T-cell (primary cell): Measurements from ENCODE around the gene AGBL1. TPM values are rescaled to one million over a fixed set of nuclear protein-coding genes. Genes with fewer than 3 reads are reported as not detected.

Experiments
- ATAC-seq, 4 experiments: fragments of 200-7000 bp in 3 of 4; fragments of 150-1000 bp in 1 of 4; cut with Tn5 transposase; replicated peaks in 1 of 4; 1 replicate in 3 of 4; 2 replicates in 1 of 4; pipeline ENCODE4 v1.10.0; 2021; ENCODE audit warnings: moderate library complexity in 3 of 4, mild to moderate bottlenecking in 2 of 4, moderate number of reproducible peaks in 1 of 4
- CTCF ChIA-PET, 2 donors: fragments of 300-600 bp; sonication (Branson Sonifier 250); formaldehyde crosslinking; loops; one replicate each; lab custom pipeline; 2022; ENCODE audit warnings: antibody characterized with exemption in 2 of 2; lab: Charles Lee
- POLR2A ChIA-PET, 2 donors: fragments of 300-600 bp; sonication (Branson Sonifier 250); formaldehyde crosslinking; loops; one replicate each; lab custom pipeline; 2022; ENCODE audit warnings: antibody characterized with exemption in 2 of 2; lab: Charles Lee
- DNase-seq, 35 experiments: peaks; one replicate each; pipeline versions ENCODE4 v3.0.0 to v3.0.0-alpha.2; 2013 to 2023
- H3K27ac ChIP-seq: one replicate; pipeline ENCODE4 v1.5.1; 2013; ENCODE audit warnings: low read length
- H3K27me3 ChIP-seq, 2 experiments: replicated peaks in 1 of 2; 1 replicate in 1 of 2; 2 replicates in 1 of 2; pipeline versions ENCODE4 v1.6.1 to v1.7.0; 2013; ENCODE audit warnings: low read length in 1 of 2, mixed read lengths in 1 of 2; ENCODE audit not compliant: control insufficient read depth in 2 of 2, insufficient read depth in 2 of 2; ENCODE audit errors: extremely low read depth in 1 of 2
- H3K36me3 ChIP-seq, 2 donors: 1 replicate in 1 of 2; 2 replicates in 1 of 2; pipeline versions ENCODE4 v1.6.1 to v1.7.0; 2013; ENCODE audit warnings: low read length in 1 of 2; ENCODE audit not compliant: control insufficient read depth in 2 of 2, insufficient read depth in 1 of 2; ENCODE audit errors: extremely low read depth in 1 of 2
- H3K4me1 ChIP-seq, 2 experiments: 1 replicate in 1 of 2; 2 replicates in 1 of 2; pipeline versions ENCODE4 v1.6.1 to v1.7.0; 2013; ENCODE audit warnings: low read length in 2 of 2, mixed read lengths in 1 of 2; ENCODE audit not compliant: insufficient read depth in 2 of 2, control insufficient read depth in 1 of 2; ENCODE audit errors: extremely low read depth in 1 of 2
- H3K4me3 ChIP-seq, 2 donors: 1 replicate in 1 of 2; 2 replicates in 1 of 2; pipeline versions ENCODE4 v1.5.1 to v1.7.0; 2013; ENCODE audit warnings: mild to moderate bottlenecking in 2 of 2, low read length in 1 of 2, moderate library complexity in 1 of 2; ENCODE audit not compliant: control insufficient read depth in 1 of 2; ENCODE audit errors: extremely low read depth in 1 of 2
- H3K9me3 ChIP-seq: 2 replicates; pipeline ENCODE4 v1.7.0; 2013
- H3K27ac Mint-ChIP-seq, 2 donors: one replicate each; pipeline ENCODE4 v1.8.0; 2020 to 2021; ENCODE audit warnings: mild to moderate bottlenecking in 2 of 2, mixed read lengths in 2 of 2
- H3K27me3 Mint-ChIP-seq, 2 donors: one replicate each; pipeline ENCODE4 v1.8.0; 2021 to 2022; ENCODE audit warnings: mixed read lengths in 2 of 2
- H3K36me3 Mint-ChIP-seq: one replicate; pipeline ENCODE4 v1.8.0; 2021; ENCODE audit warnings: mixed read lengths
- H3K4me1 Mint-ChIP-seq, 3 donors: one replicate each; pipeline ENCODE4 v1.8.0; 2020 to 2022; ENCODE audit warnings: mixed read lengths in 3 of 3, mild to moderate bottlenecking in 1 of 3
- H3K4me3 Mint-ChIP-seq, 3 donors: one replicate each; pipeline ENCODE4 v1.8.0; 2020 to 2022; ENCODE audit warnings: mild to moderate bottlenecking in 3 of 3, mixed read lengths in 3 of 3, moderate library complexity in 3 of 3
- H3K9me3 Mint-ChIP-seq, 3 donors: one replicate each; pipeline ENCODE4 v1.8.0; 2020 to 2022; ENCODE audit warnings: mixed read lengths in 3 of 3
- WGBS: methylation state at CpG from one replicate; pipeline ENCODE4 v1.1.5; 2013; ENCODE audit warnings: missing lambda C conversion rate; ENCODE audit not compliant: insufficient coverage; 5-methylcytosine and 5-hydroxymethylcytosine counted together
- total RNA-seq, 35 experiments: library from RNA in 6 of 35; stranded (reverse) in 6 of 35; fragments of 120-200 nt in 1 of 35; gene quantifications; one replicate each; pipeline versions ENCODE4 v1.2.1 to v1.2.4 and lab custom pipeline; 2013 to 2026

The AGBL1 gene
- total RNA-seq, 5 donors from 2014 or later (not counting 1 experiment from before 2014, with no cell fraction given) = not detected

DNA sequence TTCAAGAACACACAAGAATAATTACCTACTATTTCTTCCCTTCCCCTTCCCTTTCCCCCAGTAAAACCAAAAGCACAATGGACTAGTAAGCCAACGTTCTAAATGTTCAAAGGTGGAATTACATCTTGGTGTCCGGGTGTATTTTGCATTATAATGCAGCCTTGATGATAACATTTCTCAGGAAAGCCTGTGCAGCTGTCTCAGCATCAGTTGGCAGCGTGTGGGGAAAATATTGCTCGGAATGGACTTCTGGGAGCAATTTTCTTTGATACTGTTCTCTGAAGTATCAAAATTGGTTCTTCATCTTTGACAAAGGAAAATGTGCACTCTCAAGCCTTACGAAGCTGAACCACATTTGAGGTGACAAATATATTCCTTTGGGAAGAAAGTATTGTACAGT lies 198.9 kb downstream of the AGBL1 start:
- no peak overlapping the region for H3K4me3 ChIP-seq
- H3K4me1 Mint-ChIP-seq = no peaks in the 10 kb centered on the region
- H3K36me3 ChIP-seq = no peaks in the 10 kb centered on the region
- no peaks in the 10 kb centered on the region for H3K9me3 ChIP-seq
- H3K27me3 ChIP-seq = no peaks in the 10 kb centered on the region
- DNase-seq = no peak
- no peaks in the 10 kb centered on the region for H3K4me1 ChIP-seq
- H3K4me3 Mint-ChIP-seq = no peak overlapping the region
- 89% methylated on average over 3 of the region's 5 CpGs for WGBS
- ChIA-PET CTCF (interaction anchor here in 1 of 2 donors (0.5 kb wide), 1 partner anchor 11 kb away, joined by 4 read pairs; no protein-coding TSS in a partner anchor), POLR2A (no interaction called here)
- no peak overlapping the region for H3K27ac Mint-ChIP-seq
- no peaks in the 10 kb centered on the region for H3K36me3 Mint-ChIP-seq
- no peak for ATAC-seq
- no peaks in the 10 kb centered on the region for H3K9me3 Mint-ChIP-seq
- peaks cover 0 to 6% of the 10 kb centered on the region in 2 donors for H3K27me3 Mint-ChIP-seq
- no peak overlapping the region for H3K27ac ChIP-seq

DNA sequence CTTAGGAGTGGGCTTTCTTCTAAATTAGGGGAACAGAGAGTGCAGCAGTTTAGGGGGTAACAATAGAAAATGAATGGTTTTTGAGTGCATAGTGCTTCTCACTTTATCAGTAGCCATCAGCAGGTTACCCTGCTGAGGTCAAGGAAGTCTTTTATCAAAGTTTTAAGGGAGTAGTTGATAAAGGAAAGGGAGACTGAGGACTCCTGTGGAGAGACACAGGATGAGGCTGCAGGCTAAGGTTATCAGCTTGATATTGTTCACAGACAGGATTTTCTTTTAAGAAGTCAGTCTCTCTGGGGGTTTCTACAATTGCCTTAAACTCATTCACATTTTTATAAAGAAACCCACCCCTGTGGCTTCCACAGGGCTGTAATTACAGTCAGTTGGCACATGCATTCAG lies 205.0 kb downstream of the AGBL1 start:
- no peaks in the 10 kb centered on the region for H3K4me1 Mint-ChIP-seq
- Histone ChIP-seq H3K27ac (no peak overlapping the region), H3K4me3 (no peak overlapping the region), H3K27me3 (no peaks in the 10 kb centered on the region), H3K36me3 (no peaks in the 10 kb centered on the region), H3K9me3 (no peaks in the 10 kb centered on the region), H3K4me1 (no peaks in the 10 kb centered on the region)
- no peak for ATAC-seq
- no peaks in the 10 kb centered on the region for H3K36me3 Mint-ChIP-seq
- ChIA-PET POLR2A (interaction anchor here in 1 of 2 donors (0.7 kb wide), 1 partner anchor 8 kb away, joined by 3 read pairs; no protein-coding TSS in a partner anchor), CTCF (no interaction called here)
- no peak overlapping the region for H3K27ac Mint-ChIP-seq
- H3K9me3 Mint-ChIP-seq = peaks cover 0 to 6% (median 0%) of the 10 kb centered on the region in 3 donors
- H3K4me3 Mint-ChIP-seq = no peak overlapping the region
- no peak for DNase-seq
- H3K27me3 Mint-ChIP-seq = peaks cover 1 to 3% of the 10 kb centered on the region in 2 donors

DNA sequence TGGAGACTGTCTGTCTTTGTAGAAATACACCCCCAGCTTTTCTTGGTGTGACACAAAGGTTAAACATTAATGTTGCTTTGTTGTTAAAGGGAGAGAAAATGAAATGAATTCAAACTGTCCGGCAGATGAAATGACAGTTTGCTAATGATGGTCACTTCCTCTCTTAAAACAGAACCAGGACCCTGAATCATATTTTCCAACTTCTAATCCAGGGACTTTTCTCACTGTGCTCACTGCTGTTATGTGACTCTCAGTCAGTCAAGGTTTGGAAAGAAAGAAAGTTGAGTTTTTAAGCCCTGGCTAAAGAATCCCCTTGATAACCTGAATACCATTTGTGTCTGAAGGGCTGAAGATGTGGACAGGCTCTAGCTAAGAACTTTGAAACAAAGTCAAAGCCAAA lies 215.8 kb downstream of the AGBL1 start:
- H3K27me3 Mint-ChIP-seq = peaks cover 2 to 46% of the 10 kb centered on the region in 2 donors
- WGBS = no CpG with 5 or more reads among the region's 1 CpG
- Histone ChIP-seq H3K4me1 (no peaks in the 10 kb centered on the region), H3K4me3 (no peak overlapping the region), H3K27me3 (no peaks in the 10 kb centered on the region), H3K9me3 (no peaks in the 10 kb centered on the region), H3K36me3 (no peaks in the 10 kb centered on the region), H3K27ac (no peak overlapping the region)
- H3K27ac Mint-ChIP-seq = no peak overlapping the region
- no peak for ATAC-seq
- no peaks in the 10 kb centered on the region for H3K4me1 Mint-ChIP-seq
- POLR2A ChIA-PET = no interaction called here
- no peaks in the 10 kb centered on the region for H3K36me3 Mint-ChIP-seq
- H3K4me3 Mint-ChIP-seq = no peak overlapping the region
- H3K9me3 Mint-ChIP-seq = peaks cover 0 to 4% (median 0%) of the 10 kb centered on the region in 3 donors
- CTCF ChIA-PET = no interaction called here
- DNase-seq = no peak

DNA sequence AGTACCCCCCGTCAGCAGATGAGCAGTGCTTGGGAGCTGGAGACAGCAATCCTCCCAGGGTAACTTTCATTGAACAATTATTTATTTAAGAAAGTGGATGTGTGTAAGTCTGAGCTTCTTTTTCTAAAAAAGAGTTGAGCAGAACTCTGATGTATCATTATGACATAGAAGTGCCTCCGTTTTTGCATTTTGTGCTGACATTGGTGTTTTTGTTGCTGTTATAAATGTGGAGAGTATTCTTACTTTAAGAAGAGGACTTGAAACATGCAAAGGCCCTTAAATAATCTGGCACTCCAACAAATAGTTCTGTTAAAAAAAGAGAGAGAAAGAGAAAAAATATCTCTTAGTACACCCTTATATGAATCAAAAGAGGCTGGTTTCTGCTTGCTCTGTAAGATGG lies 217.1 kb downstream of the AGBL1 start:
- H3K9me3 ChIP-seq = no peaks in the 10 kb centered on the region
- WGBS = no CpG with 5 or more reads among the region's 2 CpGs
- Mint-ChIP-seq H3K36me3 (no peaks in the 10 kb centered on the region), H3K27ac (no peak overlapping the region), H3K4me3 (no peak overlapping the region), H3K27me3 (peaks cover 2 to 35% of the 10 kb centered on the region in 2 donors), H3K9me3 (peaks cover 0 to 4% (median 0%) of the 10 kb centered on the region in 3 donors), H3K4me1 (no peaks in the 10 kb centered on the region)
- POLR2A ChIA-PET = no interaction called here
- no peak overlapping the region for H3K27ac ChIP-seq
- CTCF ChIA-PET = interaction anchor here in 1 of 2 donors (0.6 kb wide), 1 partner anchor 222 kb away, joined by 5 read pairs; no protein-coding TSS in a partner anchor
- no peaks in the 10 kb centered on the region for H3K27me3 ChIP-seq
- H3K4me1 ChIP-seq = no peaks in the 10 kb centered on the region
- H3K4me3 ChIP-seq = no peak overlapping the region
- ATAC-seq (no peak), DNase-seq (no peak)
- H3K36me3 ChIP-seq = no peaks in the 10 kb centered on the region

DNA sequence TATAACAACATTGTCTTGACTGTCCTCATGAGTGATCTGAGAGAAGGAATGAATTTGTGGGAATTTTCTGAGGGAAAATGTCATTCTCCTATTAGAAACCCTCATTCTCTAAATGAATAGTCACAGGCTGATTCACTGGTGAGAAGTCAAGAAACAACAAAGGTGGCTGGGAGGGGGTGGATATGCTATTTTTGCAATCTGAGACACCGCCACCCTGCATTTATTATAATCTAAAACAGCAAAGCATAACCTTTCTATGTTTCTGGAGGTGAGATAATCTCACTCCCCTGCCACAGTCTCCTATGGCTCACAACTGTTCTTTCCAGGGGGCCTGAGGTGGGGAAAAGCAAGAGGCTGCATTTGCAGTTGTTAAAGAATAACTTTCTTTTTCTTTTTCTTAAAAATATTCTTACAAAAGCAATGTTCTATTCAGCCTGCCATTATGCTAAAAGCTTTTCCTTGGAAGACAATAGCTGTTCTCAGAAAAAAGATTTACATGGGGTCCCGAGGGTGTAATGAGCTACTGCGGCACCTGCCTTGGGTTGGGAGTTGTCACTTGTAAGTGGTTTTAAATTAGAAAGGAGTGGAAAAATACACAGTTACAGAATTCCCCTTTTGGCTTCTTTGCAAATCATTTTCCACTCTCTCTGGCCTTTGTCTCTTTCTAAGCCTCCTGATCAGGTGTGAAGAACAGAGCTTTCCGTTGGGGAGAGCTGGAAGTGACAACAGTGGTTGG lies 220.9 kb downstream of the AGBL1 start:
- WGBS = 40% methylated on average over 1 of the region's 4 CpGs
- no peak overlapping the region for H3K4me3 ChIP-seq
- ChIA-PET CTCF (no interaction called here), POLR2A (no interaction called here)
- no peaks in the 10 kb centered on the region for H3K4me1 ChIP-seq
- no peak overlapping the region for H3K27ac ChIP-seq
- DNase-seq (no peak), ATAC-seq (no peak)
- Mint-ChIP-seq H3K27me3 (peaks cover 0 to 18% of the 10 kb centered on the region in 2 donors), H3K4me3 (no peak overlapping the region), H3K36me3 (no peaks in the 10 kb centered on the region), H3K9me3 (no peaks in the 10 kb centered on the region), H3K27ac (no peak overlapping the region), H3K4me1 (no peaks in the 10 kb centered on the region)
- no peaks in the 10 kb centered on the region for H3K36me3 ChIP-seq
- no peaks in the 10 kb centered on the region for H3K9me3 ChIP-seq
- no peaks in the 10 kb centered on the region for H3K27me3 ChIP-seq

DNA sequence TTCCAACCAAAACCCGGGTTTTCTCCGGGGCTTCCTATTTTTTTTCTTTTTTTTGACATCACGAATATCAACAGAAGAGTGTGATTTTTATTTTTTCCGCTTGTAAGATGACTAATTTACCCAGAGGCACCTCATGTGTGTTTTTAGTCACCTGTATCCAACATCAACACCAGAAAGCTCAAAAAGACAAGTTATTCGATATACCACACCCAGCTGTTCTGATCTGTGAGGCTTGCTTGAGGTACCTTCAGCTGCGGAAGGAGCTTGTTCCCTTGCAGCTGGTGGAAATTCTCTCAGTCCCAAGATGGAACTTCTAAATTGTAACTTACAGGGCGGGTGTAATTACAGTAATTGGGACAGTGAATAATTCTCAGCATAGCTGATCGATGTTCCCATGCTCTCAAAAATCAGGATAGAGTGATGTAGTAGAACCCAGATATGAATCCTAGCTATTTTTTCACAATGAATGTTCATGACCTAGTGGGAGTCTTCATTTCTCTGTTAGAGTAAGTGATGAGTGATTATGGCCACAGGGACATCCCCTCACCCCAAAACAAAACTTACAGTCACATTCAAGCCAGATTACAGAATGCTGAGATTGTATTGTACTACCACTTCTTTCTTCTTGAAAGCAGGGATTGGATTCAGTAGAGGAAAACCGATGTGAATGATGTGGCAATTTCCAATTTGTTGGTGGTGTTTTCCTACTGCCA lies 232.1 kb downstream of the AGBL1 start:
- 67% methylated on average over 1 of the region's 9 CpGs for WGBS
- ChIA-PET POLR2A (no interaction called here), CTCF (no interaction called here)
- Histone ChIP-seq H3K4me3 (no peak overlapping the region), H3K36me3 (no peaks in the 10 kb centered on the region), H3K4me1 (no peaks in the 10 kb centered on the region), H3K9me3 (no peaks in the 10 kb centered on the region), H3K27ac (no peak overlapping the region), H3K27me3 (peaks cover 0 to 9% of the 10 kb centered on the region in 2 experiments)
- Mint-ChIP-seq H3K27me3 (peaks cover 17% of the 10 kb centered on the region in 2 donors), H3K9me3 (no peaks in the 10 kb centered on the region), H3K27ac (no peak overlapping the region), H3K36me3 (no peaks in the 10 kb centered on the region), H3K4me1 (peaks cover 0 to 10% (median 8%) of the 10 kb centered on the region in 3 donors), H3K4me3 (no peak overlapping the region)
- DNase-seq = no peak
- ATAC-seq = no peak
